D341Med (cell line): ENCODE data around the gene MED12L.

Experiments
- DNase-seq: peaks from one replicate; pipeline ENCODE4 v3.0.0; 2012; ENCODE audit warnings: low spot score

MED12L gene

GRCh38 chr3:151319628-151320027, 234.2 kb downstream of the MED12L start:
- DNase-seq, result no peak

GRCh38 chr3:151320131-151320530, 234.7 kb downstream of the MED12L start:
- no peak for DNase-seq

GRCh38 chr3:151321526-151321925, 236.1 kb downstream of the MED12L start:
- no peak for DNase-seq

- no peak for DNase-seq
Measured at GRCh38 chr3:151322511-151322910, 237.0 kb downstream of the MED12L start.

- no peak for DNase-seq
Measured at GRCh38 chr3:151327571-151328198, 242.2 kb downstream of the MED12L start.

- no peak for DNase-seq
Measured at GRCh38 chr3:151328298-151328995, 243.0 kb downstream of the MED12L start.

- DNase-seq, result no peak
Measured at GRCh38 chr3:151329363-151329762, 243.9 kb downstream of the MED12L start, which contains the start of gene P2RY13. Gene P2RY13, minus strand, starts transcription at chr3:151329549. Its CDS starts 21 bp downstream, at chr3:151329528.

GRCh38 chr3:151330379-151330778, 244.9 kb downstream of the MED12L start:
- DNase-seq, result no peak

GRCh38 chr3:151330899-151331298, 245.4 kb downstream of the MED12L start:
- DNase-seq, result no peak

GRCh38 chr3:151331696-151332095, 246.2 kb downstream of the MED12L start:
- DNase-seq, result no peak

GRCh38 chr3:151345859-151346258, 260.4 kb downstream of the MED12L start:
- no peak for DNase-seq

GRCh38 chr3:151346292-151346691, 260.8 kb downstream of the MED12L start:
- no peak for DNase-seq

GRCh38 chr3:151347432-151347831, 262.0 kb downstream of the MED12L start:
- DNase-seq, result no peak

GRCh38 chr3:151350656-151351055, 265.2 kb downstream of the MED12L start:
- no peak for DNase-seq

GRCh38 chr3:151351219-151351618, 265.8 kb downstream of the MED12L start:
- no peak for DNase-seq

- no peak for DNase-seq
Measured at GRCh38 chr3:151351648-151352047, 266.2 kb downstream of the MED12L start.

- no peak for DNase-seq
Measured at GRCh38 chr3:151356794-151357462, 271.5 kb downstream of the MED12L start.

- DNase-seq, result no peak
Measured at GRCh38 chr3:151357463-151357850, 272.0 kb downstream of the MED12L start.

GRCh38 chr3:151362751-151363174, 277.3 kb downstream of the MED12L start:
- DNase-seq, result no peak

GRCh38 chr3:151366993-151367392, 281.5 kb downstream of the MED12L start:
- no peak for DNase-seq

- no peak for DNase-seq
Measured at GRCh38 chr3:151367448-151367847, 282.0 kb downstream of the MED12L start.

GRCh38 chr3:151371526-151371925, 286.1 kb downstream of the MED12L start:
- DNase-seq, result no peak
